Parathyroid adenoma (tissue), 2 donors: ENCODE measurements around the gene CGN.

Experiments
- H2AFZ ChIP-seq: fragments of 300-600 bp; sonication (generic); one replicate; pipeline ENCODE4 v1.7.0; 2017; ENCODE audit warnings: antibody characterized with exemption, mild to moderate bottlenecking
- H3K27ac ChIP-seq: fragments of 300-600 bp; sonication (generic); one replicate; pipeline ENCODE4 v1.7.0; 2017
- H3K27me3 ChIP-seq: fragments of 300-600 bp; sonication (generic); one replicate; pipeline ENCODE4 v1.7.0; 2017; ENCODE audit warnings: low read length; ENCODE audit not compliant: control insufficient read depth, insufficient read depth
- H3K36me3 ChIP-seq: fragments of 300-600 bp; sonication (generic); one replicate; pipeline ENCODE4 v1.7.0; 2017; ENCODE audit warnings: low read length; ENCODE audit not compliant: control insufficient read depth, insufficient read depth
- H3K4me1 ChIP-seq: fragments of 300-600 bp; sonication (generic); one replicate; pipeline ENCODE4 v1.7.0; 2017; ENCODE audit warnings: control low read depth
- H3K4me2 ChIP-seq: fragments of 300-600 bp; sonication (generic); one replicate; pipeline ENCODE4 v1.7.0; 2017; ENCODE audit warnings: low read length
- H3K4me3 ChIP-seq: fragments of 300-600 bp; sonication (generic); one replicate; pipeline ENCODE4 v1.7.0; 2017; ENCODE audit warnings: low read depth, low read length
- H3K79me2 ChIP-seq: fragments of 300-600 bp; sonication (generic); one replicate; pipeline ENCODE4 v1.7.0; 2017; ENCODE audit warnings: control low read depth
- H3K9ac ChIP-seq: fragments of 300-600 bp; sonication (generic); one replicate; pipeline ENCODE4 v1.7.0; 2017; ENCODE audit warnings: mild to moderate bottlenecking
- H3K9me3 ChIP-seq: fragments of 300-600 bp; sonication (generic); one replicate; pipeline ENCODE4 v1.7.0; 2017; ENCODE audit warnings: low read length; ENCODE audit not compliant: control insufficient read depth
- CTCF ChIP-seq: fragments of 300-600 bp; sonication (generic); IDR thresholded peaks from one replicate; pipeline ENCODE4 v1.7.0; 2017; ENCODE audit warnings: antibody characterized with exemption, mild to moderate bottlenecking
- donor health status: primary hyperparathyroidism.

CGN gene

DNA sequence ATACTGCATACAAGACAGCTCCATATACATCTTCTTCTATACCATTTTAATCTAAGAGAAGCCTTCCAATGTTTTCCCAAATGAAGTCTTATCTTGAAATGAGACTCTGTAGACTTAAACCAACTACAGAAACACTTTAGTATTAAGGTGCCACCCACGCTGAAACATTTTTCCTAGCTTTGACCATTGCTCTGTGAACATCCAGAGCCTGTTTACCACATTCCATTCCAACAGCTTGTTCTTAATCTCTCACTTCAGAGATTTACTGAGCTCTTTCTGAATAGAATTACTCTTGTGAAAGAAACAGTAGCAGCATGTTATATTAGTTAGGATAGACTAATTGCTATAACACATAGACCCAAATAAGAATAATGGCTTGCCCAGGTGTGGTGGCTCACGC, 32.3 kb upstream of the CGN start:
- H3K4me3 ChIP-seq = no peak overlapping the region
- H3K9me3 ChIP-seq = no peaks in the 10 kb centered on the region
- no peaks in the 10 kb centered on the region for H3K4me1 ChIP-seq
- H3K4me2 ChIP-seq = no peak overlapping the region
- TF ChIP-seq CTCF = no peak
- H2AFZ ChIP-seq = no peak overlapping the region
- H3K36me3 ChIP-seq = no peaks in the 10 kb centered on the region
- H3K27ac ChIP-seq = no peak overlapping the region
- no peak overlapping the region for H3K9ac ChIP-seq
- no peaks in the 10 kb centered on the region for H3K27me3 ChIP-seq
- no peaks in the 10 kb centered on the region for H3K79me2 ChIP-seq

DNA sequence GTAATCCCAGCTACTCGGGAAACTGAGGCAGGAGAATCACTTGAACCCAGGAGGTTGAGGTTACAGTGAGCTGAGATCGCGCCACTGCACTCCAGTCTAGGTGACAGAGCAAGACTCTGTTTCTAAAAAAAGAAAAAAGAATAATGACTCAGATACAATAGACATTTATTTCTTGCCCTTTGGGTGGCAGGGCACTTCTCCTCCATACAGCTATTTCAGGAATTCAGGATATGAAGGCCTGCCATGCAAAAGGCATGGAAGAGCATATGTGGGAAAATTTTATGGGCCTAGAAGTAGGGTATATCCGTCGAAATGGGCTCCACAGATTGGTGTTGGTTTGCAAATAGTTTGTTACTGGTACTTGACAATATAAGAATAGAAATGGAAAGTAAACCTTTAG, 31.7 kb upstream of the CGN start:
- H2AFZ ChIP-seq = no peak overlapping the region
- no peaks in the 10 kb centered on the region for H3K9me3 ChIP-seq
- no peak overlapping the region for H3K4me3 ChIP-seq
- no peak overlapping the region for H3K9ac ChIP-seq
- H3K79me2 ChIP-seq = no peaks in the 10 kb centered on the region
- H3K27ac ChIP-seq = no peak overlapping the region
- TF ChIP-seq CTCF = no peak
- no peaks in the 10 kb centered on the region for H3K27me3 ChIP-seq
- H3K4me1 ChIP-seq = no peaks in the 10 kb centered on the region
- no peaks in the 10 kb centered on the region for H3K36me3 ChIP-seq
- H3K4me2 ChIP-seq = no peak overlapping the region

GRCh38 chr1:151482017-151482416, 29.2 kb upstream of the CGN start:
- no peak for TF ChIP-seq CTCF
- Histone ChIP-seq H3K36me3 (no peaks in the 10 kb centered on the region), H3K9ac (no peak overlapping the region), H3K4me1 (no peaks in the 10 kb centered on the region), H2AFZ (no peak overlapping the region), H3K27me3 (no peaks in the 10 kb centered on the region), H3K79me2 (no peaks in the 10 kb centered on the region), H3K4me2 (no peak overlapping the region), H3K9me3 (no peaks in the 10 kb centered on the region), H3K4me3 (no peak overlapping the region), H3K27ac (no peak overlapping the region)

DNA sequence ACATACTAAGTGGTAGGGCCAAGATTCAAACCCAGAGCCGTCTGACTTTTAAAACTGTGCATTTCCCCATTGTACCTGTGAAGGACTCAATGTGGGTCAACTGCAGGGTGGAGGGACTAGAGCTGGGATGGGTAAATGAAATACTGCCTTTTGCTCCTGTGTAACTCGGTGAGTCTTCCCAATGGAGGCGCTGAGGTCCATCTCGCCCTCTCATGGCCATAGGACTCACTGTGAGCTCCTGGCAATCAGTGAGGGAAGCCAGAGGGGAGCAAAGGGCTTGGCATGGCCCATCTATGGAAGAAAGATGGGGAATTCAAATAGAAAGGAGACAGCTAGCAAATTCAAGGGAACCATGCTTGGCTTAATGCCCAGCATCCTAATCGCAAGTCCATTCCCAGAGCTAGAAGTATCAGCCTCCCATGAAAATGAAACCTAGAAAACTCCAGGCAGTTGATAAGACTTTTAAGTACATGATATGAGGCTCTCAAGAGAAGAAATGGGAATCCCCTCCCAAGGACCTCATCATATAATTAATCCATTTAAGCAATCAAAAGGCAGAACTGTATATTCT, 25.4 kb upstream of the CGN start:
- no peaks in the 10 kb centered on the region for H3K27me3 ChIP-seq
- H3K9ac ChIP-seq = no peak overlapping the region
- H3K79me2 ChIP-seq = no peaks in the 10 kb centered on the region
- H3K4me2 ChIP-seq = no peak overlapping the region
- no peak for TF ChIP-seq CTCF
- H3K36me3 ChIP-seq = no peaks in the 10 kb centered on the region
- no peak overlapping the region for H3K27ac ChIP-seq
- no peak overlapping the region for H3K4me3 ChIP-seq
- H3K4me1 ChIP-seq = no peaks in the 10 kb centered on the region
- H2AFZ ChIP-seq = no peak overlapping the region
- no peaks in the 10 kb centered on the region for H3K9me3 ChIP-seq

DNA sequence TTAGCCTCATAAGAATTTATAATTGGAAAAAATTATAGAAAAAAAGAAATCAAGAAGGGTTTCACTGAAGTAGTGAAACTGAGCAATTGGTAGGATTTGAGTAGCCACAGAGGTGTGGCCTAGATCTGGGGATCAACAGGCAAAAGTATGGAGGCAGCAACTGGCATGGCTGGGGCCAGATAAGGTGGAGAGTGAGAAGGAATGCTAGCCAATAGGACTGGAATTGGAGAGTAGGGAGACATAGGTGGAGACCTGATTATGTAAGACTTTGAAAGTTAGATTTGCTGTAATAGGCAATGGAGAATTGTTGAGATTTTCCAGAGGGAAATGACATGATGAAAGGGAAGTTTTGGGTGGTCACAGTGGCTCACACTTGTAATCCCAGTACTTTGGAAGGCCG, 24.6 kb upstream of the CGN start:
- Histone ChIP-seq H3K4me1 (no peaks in the 10 kb centered on the region), H3K27ac (no peak overlapping the region), H3K4me2 (no peak overlapping the region), H3K4me3 (no peak overlapping the region), H3K9ac (no peak overlapping the region), H3K9me3 (no peaks in the 10 kb centered on the region), H3K79me2 (no peaks in the 10 kb centered on the region), H3K27me3 (no peaks in the 10 kb centered on the region), H2AFZ (no peak overlapping the region), H3K36me3 (no peaks in the 10 kb centered on the region)
- TF ChIP-seq CTCF = no peak
